Omental fat pad (tissue), 4 donors: ENCODE results near the gene TBL3. TPM values are rescaled to one million over a fixed set of nuclear protein-coding genes. Genes with fewer than 3 reads are reported as not detected.

Experiments
- ATAC-seq: fragments of 150-250 bp; one replicate; pipeline ENCODE4 v1.9.1; 2016; ENCODE audit warnings: mild to moderate bottlenecking, moderate library complexity; ENCODE audit not compliant: low FRiP score
- DNase-seq: peaks from one replicate; pipeline ENCODE4 v3.0.0-alpha.2; 2019; ENCODE audit warnings: low spot score
- small RNA-seq: library from RNA; depleted of rRNA; stranded (forward); fragments of <200 nt; gene quantifications from one replicate; pipeline ENCODE3, GENCODE V24; 2016
- total RNA-seq, 4 donors: library from RNA; depleted of rRNA; stranded (reverse); fragments of >200 nt; gene quantifications; one replicate each; pipeline ENCODE4 v1.1.0, GENCODE V29; 2016
- TF ChIP-seq, protein P1 (sequence below), 3 donors: fragments of 450-650 bp; IDR thresholded peaks; one replicate each; pipeline ENCODE4 v1.5.1; 2016 to 2017; ENCODE audit warnings: antibody characterized with exemption in 3 of 3, mild to moderate bottlenecking in 3 of 3, moderate library complexity in 2 of 3

The TBL3 gene
- total RNA-seq, 4 donors from 2014 or later, result 32.2 to 44.3 (median 34.3) TPM

DNA sequence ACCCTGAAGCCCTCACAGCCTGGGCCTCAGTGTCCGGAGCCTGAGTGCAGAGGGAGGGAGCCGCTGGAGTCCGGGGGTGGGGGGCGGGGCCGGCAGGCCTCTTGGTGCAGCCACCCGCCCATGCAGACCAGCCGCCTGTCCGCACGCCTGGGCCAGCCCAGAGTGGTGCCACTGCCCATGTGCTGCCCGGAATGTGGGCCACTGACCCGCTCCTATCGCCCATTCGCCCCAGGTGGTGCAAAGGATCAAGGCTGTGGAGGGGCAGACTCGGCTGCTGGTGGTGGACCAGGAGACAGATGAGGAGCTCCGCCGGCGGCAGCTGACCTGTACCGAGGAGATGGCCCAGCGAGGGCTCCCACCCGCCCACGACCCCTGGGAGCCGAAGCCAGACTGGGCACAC, 57.5 kb downstream of the TBL3 start:
- TF ChIP-seq, protein P1, sequence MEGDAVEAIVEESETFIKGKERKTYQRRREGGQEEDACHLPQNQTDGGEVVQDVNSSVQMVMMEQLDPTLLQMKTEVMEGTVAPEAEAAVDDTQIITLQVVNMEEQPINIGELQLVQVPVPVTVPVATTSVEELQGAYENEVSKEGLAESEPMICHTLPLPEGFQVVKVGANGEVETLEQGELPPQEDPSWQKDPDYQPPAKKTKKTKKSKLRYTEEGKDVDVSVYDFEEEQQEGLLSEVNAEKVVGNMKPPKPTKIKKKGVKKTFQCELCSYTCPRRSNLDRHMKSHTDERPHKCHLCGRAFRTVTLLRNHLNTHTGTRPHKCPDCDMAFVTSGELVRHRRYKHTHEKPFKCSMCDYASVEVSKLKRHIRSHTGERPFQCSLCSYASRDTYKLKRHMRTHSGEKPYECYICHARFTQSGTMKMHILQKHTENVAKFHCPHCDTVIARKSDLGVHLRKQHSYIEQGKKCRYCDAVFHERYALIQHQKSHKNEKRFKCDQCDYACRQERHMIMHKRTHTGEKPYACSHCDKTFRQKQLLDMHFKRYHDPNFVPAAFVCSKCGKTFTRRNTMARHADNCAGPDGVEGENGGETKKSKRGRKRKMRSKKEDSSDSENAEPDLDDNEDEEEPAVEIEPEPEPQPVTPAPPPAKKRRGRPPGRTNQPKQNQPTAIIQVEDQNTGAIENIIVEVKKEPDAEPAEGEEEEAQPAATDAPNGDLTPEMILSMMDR (IDR thresholded peaks at IDR 0.05), result no peak
- ATAC-seq (no peak), DNase-seq (no peak)

- DNase-seq, result no peak
- no peak for ATAC-seq
- TF ChIP-seq, protein P1 (IDR thresholded peaks at IDR 0.05), result no peak
Measured at GRCh38 chr16:2030036-2030435, 58.2 kb downstream of the TBL3 start.

- TF ChIP-seq, protein P1 (IDR thresholded peaks at IDR 0.05), result no peak
- no peak for DNase-seq
- ATAC-seq, result no peak
Measured at GRCh38 chr16:2031081-2031577, 59.3 kb downstream of the TBL3 start.

Small RNAs within 50 kb of the gene (small RNA-seq; reads per million reads assigned to genes)
- not detected for gene AC005363.2
- gene RN7SL219P, result not detected
- not detected for gene SNORA10
- not detected for gene SNORA64

Other genes starting within 250 kb of the TBL3 start
- gene NME3, start 200.5 kb upstream of the TBL3 start, total RNA-seq, result 10 to 100 TPM; 51.4 to 83.2 (median 69.6) TPM
- gene EME2, start 199.2 kb upstream of the TBL3 start, total RNA-seq, result 10 to 100 TPM in 1 of 4 donors, 1 to 10 TPM in 3; 5.9 to 16.2 (median 7.1) TPM
- gene MRPS34, start 198.9 kb upstream of the TBL3 start, total RNA-seq, result 10 to 100 TPM; 56.8 to 84.2 (median 78.6) TPM
- gene SPSB3, start 189.5 kb upstream of the TBL3 start, total RNA-seq, result 10 to 100 TPM; 39.5 to 88.1 (median 50.7) TPM
- 10 to 100 TPM; 49.2 to 85.9 (median 60.2) TPM for gene NUBP2, start 189.1 kb upstream of the TBL3 start, total RNA-seq
- under 1 TPM in 2 of 4 donors, not detected in 2; 0.19 to 0.50 TPM for gene IGFALS, start 178.3 kb upstream of the TBL3 start, total RNA-seq
- 100 to 1,000 TPM in 1 of 4 donors, 10 to 100 TPM in 3; 69.8 to 130 (median 81.5) TPM for gene HAGH, start 145.2 kb upstream of the TBL3 start, total RNA-seq
- gene FAHD1, start 144.8 kb upstream of the TBL3 start, total RNA-seq, result 10 to 100 TPM; 32.3 to 46.3 (median 34.1) TPM
- gene MEIOB, start 99.9 kb upstream of the TBL3 start, total RNA-seq, result 1 to 10 TPM in 1 of 4 donors, not detected in 3; 1.7 TPM
- gene HS3ST6, start 53.6 kb upstream of the TBL3 start, total RNA-seq, result not detected
- gene MSRB1, start 28.9 kb upstream of the TBL3 start, total RNA-seq, result 10 to 100 TPM in 3 of 4 donors, 1 to 10 TPM in 1; 9.6 to 64.0 (median 17.1) TPM
- gene RPL3L, start 17.4 kb upstream of the TBL3 start, total RNA-seq, result not detected
- 100 to 1,000 TPM; 144 to 240 (median 183) TPM for gene NDUFB10, start 12.5 kb upstream of the TBL3 start, total RNA-seq
- gene RPS2, start 7.2 kb upstream of the TBL3 start, total RNA-seq, result 1,000 to 10,000 TPM; 1,362 to 1,656 (median 1,543) TPM
- not detected for gene RNF151, start 5.2 kb upstream of the TBL3 start, total RNA-seq
- not detected for gene NOXO1, start 9.4 kb downstream of the TBL3 start, total RNA-seq
- 10 to 100 TPM; 11.9 to 18.4 (median 16.0) TPM for gene GFER, start 12.1 kb downstream of the TBL3 start, total RNA-seq
- 1 to 10 TPM in 1 of 4 donors, under 1 TPM in 1, not detected in 2; 0.28 to 1.6 TPM for gene SYNGR3, start 17.9 kb downstream of the TBL3 start, total RNA-seq
- gene ZNF598, start 37.8 kb downstream of the TBL3 start, total RNA-seq, result 10 to 100 TPM; 19.1 to 49.0 (median 24.3) TPM
- gene NPW, start 47.7 kb downstream of the TBL3 start, total RNA-seq, result under 1 TPM in 1 of 4 donors, not detected in 3; 0.48 TPM
- 100 to 1,000 TPM in 2 of 4 donors, 10 to 100 TPM in 2; 52.8 to 166 (median 84.9) TPM for gene NHERF2, start 54.8 kb downstream of the TBL3 start, total RNA-seq
- 10 to 100 TPM in 3 of 4 donors, 1 to 10 TPM in 1; 7.1 to 18.1 (median 10.9) TPM for gene NTHL1, start 75.8 kb downstream of the TBL3 start, total RNA-seq
- gene TSC2, start 75.9 kb downstream of the TBL3 start, total RNA-seq, result 10 to 100 TPM; 30.0 to 59.4 (median 35.9) TPM
- gene PKD1, start 163.8 kb downstream of the TBL3 start, total RNA-seq, result 100 to 1,000 TPM in 2 of 4 donors, 10 to 100 TPM in 2; 86.4 to 214 (median 121) TPM
- 1 to 10 TPM in 2 of 4 donors, under 1 TPM in 1, not detected in 1; 0.19 to 2.0 (median 1.1) TPM for gene RAB26, start 176.6 kb downstream of the TBL3 start, total RNA-seq
- 10 to 100 TPM; 31.9 to 42.7 (median 34.3) TPM for gene TRAF7, start 183.7 kb downstream of the TBL3 start, total RNA-seq
- gene CASKIN1, start 224.6 kb downstream of the TBL3 start, total RNA-seq, result under 1 TPM; 0.12 to 0.19 (median 0.14) TPM
- gene MLST8, start 233.4 kb downstream of the TBL3 start, total RNA-seq, result 10 to 100 TPM; 29.8 to 44.6 (median 34.6) TPM
- 10 to 100 TPM in 1 of 4 donors, 1 to 10 TPM in 3; 1.5 to 10.1 (median 4.3) TPM for gene BRICD5, start 238.8 kb downstream of the TBL3 start, total RNA-seq
- gene PGP, start 242.8 kb downstream of the TBL3 start, total RNA-seq, result 10 to 100 TPM in 1 of 4 donors, 1 to 10 TPM in 3; 8.1 to 10.4 (median 9.6) TPM